ENCODE data around the gene LZTS3. TPM values are rescaled to one million over a fixed set of nuclear protein-coding genes. Genes with fewer than 3 reads are reported as not detected.

The LZTS3 gene
- total RNA-seq, 1 experiment from 2014 or later = 4.5 TPM

GRCh38 chr20:3164043-3164762 lies 9.1 kb downstream of the LZTS3 start:
- no peaks in the 10 kb centered on the region for H3K4me1 Mint-ChIP-seq (ENCODE audit: low read depth, unreplicated experiment)

GRCh38 chr20:3163099-3164042 lies 10.0 kb downstream of the LZTS3 start:
- peaks cover 5% of the 10 kb centered on the region; the same call in 1 of the 2 replicates for H3K4me1 ChIP-seq
- no peaks in the 10 kb centered on the region for H3K27me3 ChIP-seq (replicated peaks; ENCODE audit: control insufficient read depth, insufficient read depth, low read length)
- Mint-ChIP-seq H3K9me3 (ENCODE audit: unreplicated experiment) (no peaks in the 10 kb centered on the region), H3K27me3 (ENCODE audit: insufficient read depth, unreplicated experiment) (no peaks in the 10 kb centered on the region), H3K36me3 (ENCODE audit: insufficient read depth, unreplicated experiment) (peaks cover 8% of the 10 kb centered on the region), H3K4me1 (ENCODE audit: low read depth, unreplicated experiment) (peaks cover 5% of the 10 kb centered on the region), H3K4me3 (ENCODE audit: unreplicated experiment) (no peak overlapping the region), H3K27ac (ENCODE audit: unreplicated experiment) (no peak overlapping the region)
- H3K36me3 ChIP-seq (ENCODE audit: control insufficient read depth, insufficient read depth, low read length) = no peaks in the 10 kb centered on the region; the same call in 1 of the 2 replicates
- DNase-seq = no peak
- no peak for TF ChIP-seq CTCF (IDR thresholded peaks at IDR 0.05; ENCODE audit: insufficient read depth in 1 of 2, low read depth in 1 of 2, low read length in 1 of 2, severe bottlenecking in 1 of 2, unreplicated experiment in 1 of 2)
- ChIA-PET CTCF (no interaction called here), POLR2A (no interaction called here)
- no TSS peak for BruUV-seq (replicated peaks)
- H3K4me3 ChIP-seq (ENCODE audit: low read depth, low read length) = no peak overlapping the region
- intact Hi-C loops (cut with micrococcal nuclease; ENCODE audit: unreplicated experiment) = no loop called here
- no peaks in the 10 kb centered on the region for H3K9me3 ChIP-seq

More at GRCh38 chr20:3164043-3164762, 9.1 kb downstream of the LZTS3 start:
- Histone ChIP-seq H3K36me3 (ENCODE audit: control insufficient read depth, insufficient read depth, low read length) (no peaks in the 10 kb centered on the region; the same call in 1 of the 2 replicates), H3K4me1 (peaks cover 5% of the 10 kb centered on the region; the same call in 1 of the 2 replicates), H3K4me3 (ENCODE audit: low read depth, low read length) (no peak overlapping the region), H3K27me3 (replicated peaks; ENCODE audit: control insufficient read depth, insufficient read depth, low read length) (no peaks in the 10 kb centered on the region), H3K9me3 (no peaks in the 10 kb centered on the region)
- BruUV-seq (replicated peaks) = no TSS peak
- CTCF ChIA-PET = no interaction called here
- H3K27me3 Mint-ChIP-seq (ENCODE audit: insufficient read depth, unreplicated experiment) = no peaks in the 10 kb centered on the region
- H3K9me3 Mint-ChIP-seq (ENCODE audit: unreplicated experiment) = no peaks in the 10 kb centered on the region
- POLR2A ChIA-PET = no interaction called here
- intact Hi-C loops (cut with micrococcal nuclease; ENCODE audit: unreplicated experiment) = no loop called here
- H3K4me3 Mint-ChIP-seq (ENCODE audit: unreplicated experiment) = no peak overlapping the region
- no peak for DNase-seq
- peaks cover 8% of the 10 kb centered on the region for H3K36me3 Mint-ChIP-seq (ENCODE audit: insufficient read depth, unreplicated experiment)
- H3K27ac Mint-ChIP-seq (ENCODE audit: unreplicated experiment) = no peak overlapping the region
- no peak for TF ChIP-seq CTCF (IDR thresholded peaks at IDR 0.05; ENCODE audit: insufficient read depth in 1 of 2, low read depth in 1 of 2, low read length in 1 of 2, severe bottlenecking in 1 of 2, unreplicated experiment in 1 of 2)

GRCh38 chr20:3162080-3162611 lies 11.2 kb downstream of the LZTS3 start:
- Mint-ChIP-seq H3K27ac (ENCODE audit: unreplicated experiment) (no peak overlapping the region), H3K4me3 (ENCODE audit: unreplicated experiment) (no peak overlapping the region), H3K4me1 (ENCODE audit: low read depth, unreplicated experiment) (peaks cover 11% of the 10 kb centered on the region), H3K9me3 (ENCODE audit: unreplicated experiment) (no peaks in the 10 kb centered on the region), H3K27me3 (ENCODE audit: insufficient read depth, unreplicated experiment) (no peaks in the 10 kb centered on the region), H3K36me3 (ENCODE audit: insufficient read depth, unreplicated experiment) (peaks cover 8% of the 10 kb centered on the region)
- no peak for TF ChIP-seq CTCF (IDR thresholded peaks at IDR 0.05; ENCODE audit: insufficient read depth in 1 of 2, low read depth in 1 of 2, low read length in 1 of 2, severe bottlenecking in 1 of 2, unreplicated experiment in 1 of 2)
- no TSS peak for BruUV-seq (replicated peaks)
- ChIA-PET POLR2A (no interaction called here), CTCF (no interaction called here)
- H3K4me3 ChIP-seq (ENCODE audit: low read depth, low read length) = no peak overlapping the region
- peaks cover 8% of the 10 kb centered on the region; the same call in 1 of the 2 replicates for H3K4me1 ChIP-seq
- intact Hi-C loops (cut with micrococcal nuclease; ENCODE audit: unreplicated experiment) = no loop called here
- no peak for DNase-seq
- H3K36me3 ChIP-seq (ENCODE audit: control insufficient read depth, insufficient read depth, low read length) = no peaks in the 10 kb centered on the region; the same call in 1 of the 2 replicates
- no peaks in the 10 kb centered on the region for H3K27me3 ChIP-seq (replicated peaks; ENCODE audit: control insufficient read depth, insufficient read depth, low read length)
- H3K9me3 ChIP-seq = no peaks in the 10 kb centered on the region
